OCI-LY3 (cell line): Measurements from ENCODE around the gene CD79A.

Source experiments
- H2AFZ ChIP-seq: fragments of 200-600, 300-600 bp; shearing (Covaris generic); 2 replicates; pipeline ENCODE4 v1.6.0; 2014; ENCODE audit warnings: antibody characterized with exemption, low read depth, low read length
- H3K27ac ChIP-seq: fragments of 200-600, 300-600 bp; sonication (generic); 2 replicates; pipeline ENCODE4 v1.5.1; 2014; ENCODE audit warnings: mild to moderate bottlenecking, low read length, moderate library complexity, mixed read lengths
- H3K27me3 ChIP-seq: fragments of 200-600, 300-600 bp; sonication (generic); 2 replicates; pipeline ENCODE4 v1.6.1; 2014; ENCODE audit warnings: low read depth, low read length, mixed read lengths
- H3K36me3 ChIP-seq: fragments of 200-600, 300-600 bp; sonication (generic); replicated peaks from 2 replicates; pipeline ENCODE3; 2014; ENCODE audit warnings: low read depth, low read length, mixed read lengths
- H3K4me1 ChIP-seq: fragments of 300-600, 200-600 bp; sonication (generic); 2 replicates; pipeline ENCODE4 v1.6.1; 2014; ENCODE audit warnings: low read length, mixed read lengths
- H3K4me2 ChIP-seq: fragments of 200-600, 300-600 bp; sonication (generic); 2 replicates; pipeline ENCODE4 v1.6.1; 2014; ENCODE audit warnings: low read length, mixed read lengths
- H3K4me3 ChIP-seq: fragments of 300-600, 200-600 bp; sonication (generic); 2 replicates; pipeline ENCODE4 v1.5.1; 2014; ENCODE audit warnings: antibody characterized with exemption, mild to moderate bottlenecking, low read length, moderate library complexity
- H3K79me2 ChIP-seq: fragments of 300-600, 200-600 bp; shearing (Covaris generic); 2 replicates; pipeline ENCODE4 v1.6.1; 2014; ENCODE audit warnings: mild to moderate bottlenecking, low read length, mixed read lengths
- H3K9ac ChIP-seq: fragments of 300-600, 200-600 bp; shearing (Covaris generic); 2 replicates; pipeline ENCODE4 v1.6.0; 2014; ENCODE audit warnings: mild to moderate bottlenecking, low read length, moderate library complexity
- H3K9me3 ChIP-seq: fragments of 200-600, 300-600 bp; shearing (Covaris generic); 2 replicates; pipeline ENCODE4 v1.6.1; 2014; ENCODE audit warnings: low read length, mixed read lengths; ENCODE audit not compliant: insufficient read depth
- H4K20me1 ChIP-seq: fragments of 200-600, 300-600 bp; sonication (generic); 2 replicates; pipeline ENCODE4 v1.6.1; 2016; ENCODE audit warnings: low read length, mixed read lengths; ENCODE audit not compliant: insufficient read depth
- CTCF ChIP-seq: fragments of 200-600, 300-600 bp; sonication (generic); IDR thresholded peaks from 2 replicates; pipeline ENCODE4 v1.5.1; 2014; ENCODE audit warnings: antibody characterized with exemption, low read length, low read depth
- EZH2phosphoT487 ChIP-seq: fragments of 200-600 bp; shearing (Covaris generic); IDR thresholded peaks from 2 replicates; pipeline ENCODE4 v1.6.1; 2018; ENCODE audit warnings: antibody characterized with exemption, mixed run types, low read depth

CD79A gene

GRCh38 chr19:41890936-41891335 lies 13.9 kb downstream of the CD79A start:
- TF ChIP-seq CTCF (no peak), EZH2phosphoT487 (no peak)
- peaks cover 17% of the 10 kb centered on the region for H4K20me1 ChIP-seq
- peaks cover 13% of the 10 kb centered on the region for H3K79me2 ChIP-seq

GRCh38 chr19:41892173-41892902 lies 15.3 kb downstream of the CD79A start:
- no peak overlapping the region for H3K4me3 ChIP-seq
- no peaks in the 10 kb centered on the region for H3K9me3 ChIP-seq
- no peaks in the 10 kb centered on the region for H3K27me3 ChIP-seq
- no peak overlapping the region for H3K27ac ChIP-seq
- no peak overlapping the region for H3K4me2 ChIP-seq
- no peaks in the 10 kb centered on the region for H3K79me2 ChIP-seq
- peaks cover 22% of the 10 kb centered on the region for H3K36me3 ChIP-seq
- no peak overlapping the region for H3K9ac ChIP-seq
- H2AFZ ChIP-seq = no peak overlapping the region
- peaks cover 30% of the 10 kb centered on the region for H3K4me1 ChIP-seq
- peaks cover 11% of the 10 kb centered on the region for H4K20me1 ChIP-seq
- no peak for TF ChIP-seq EZH2phosphoT487
- TF ChIP-seq CTCF = no peak

More at GRCh38 chr19:41890936-41891335, 13.9 kb downstream of the CD79A start:
- Histone ChIP-seq H3K27me3 (no peaks in the 10 kb centered on the region), H3K4me3 (no peak overlapping the region), H2AFZ (no peak overlapping the region), H3K9me3 (no peaks in the 10 kb centered on the region), H3K36me3 (peaks cover 22% of the 10 kb centered on the region), H3K4me1 (peaks cover 34% of the 10 kb centered on the region), H3K4me2 (no peak overlapping the region), H3K9ac (no peak overlapping the region), H3K27ac (no peak overlapping the region)

DNA sequence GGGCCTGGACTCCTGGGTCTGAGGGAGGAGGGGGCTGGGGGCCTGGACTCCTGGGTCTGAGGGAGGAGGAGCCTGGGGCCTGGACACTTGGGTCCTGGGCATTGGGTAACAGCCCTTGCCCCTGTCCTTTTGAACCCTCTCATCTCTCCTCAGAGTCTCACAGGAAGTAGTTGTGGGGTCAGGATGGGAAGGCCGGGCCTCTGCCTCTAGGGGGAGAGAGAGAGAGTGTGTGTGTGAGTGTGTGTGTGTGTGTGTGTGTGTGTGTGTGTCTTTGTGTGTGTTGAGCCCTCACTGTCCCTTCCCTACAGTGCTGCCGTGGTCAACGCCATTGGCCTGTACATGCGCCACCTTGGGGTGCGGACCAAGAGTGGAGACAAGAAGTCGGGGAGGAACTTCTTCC lies 16.8 kb downstream of the CD79A start:
- Histone ChIP-seq H3K4me2 (peak overlapping the region; percentile 51), H3K36me3 (peaks cover 33% of the 10 kb centered on the region), H4K20me1 (peaks cover 6% of the 10 kb centered on the region), H3K79me2 (no peaks in the 10 kb centered on the region), H3K27me3 (no peaks in the 10 kb centered on the region), H3K4me1 (peaks cover 25% of the 10 kb centered on the region), H3K9ac (no peak overlapping the region), H3K9me3 (no peaks in the 10 kb centered on the region), H2AFZ (no peak overlapping the region), H3K4me3 (no peak overlapping the region), H3K27ac (peak overlapping the region; percentile 53)
- no peak for TF ChIP-seq EZH2phosphoT487
- TF ChIP-seq CTCF = no peak; the same call in 1 of the 2 replicates

DNA sequence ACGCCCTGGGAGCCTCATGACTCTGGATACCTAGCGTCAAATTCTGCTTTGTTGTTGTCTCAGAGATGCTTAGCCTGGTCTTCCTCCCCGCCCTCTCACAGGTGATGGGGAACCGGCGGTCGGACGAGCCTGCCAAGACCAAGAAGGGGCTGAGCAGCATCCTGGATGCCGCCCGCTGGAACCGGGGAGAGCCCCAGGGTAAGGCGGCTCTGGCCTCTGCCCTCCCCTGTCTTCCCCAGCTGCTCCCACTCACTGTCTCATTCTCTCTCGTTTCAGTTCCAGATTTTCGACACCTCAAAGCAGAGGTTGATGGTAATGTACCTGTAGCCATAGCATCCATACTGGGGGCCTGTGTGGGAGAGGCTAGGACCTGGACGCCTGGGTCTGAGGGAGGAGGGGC lies 17.3 kb downstream of the CD79A start:
- peak overlapping the region; percentile 53 for H3K27ac ChIP-seq
- no peaks in the 10 kb centered on the region for H3K27me3 ChIP-seq
- peaks cover 29% of the 10 kb centered on the region for H3K36me3 ChIP-seq
- H3K9me3 ChIP-seq = no peaks in the 10 kb centered on the region
- H3K4me2 ChIP-seq = peak overlapping the region; percentile 51
- H3K4me1 ChIP-seq = peaks cover 25% of the 10 kb centered on the region
- H3K79me2 ChIP-seq = no peaks in the 10 kb centered on the region
- no peak overlapping the region for H2AFZ ChIP-seq
- H4K20me1 ChIP-seq = peaks cover 6% of the 10 kb centered on the region
- H3K4me3 ChIP-seq = no peak overlapping the region
- no peak overlapping the region for H3K9ac ChIP-seq
- TF ChIP-seq CTCF = no peak
- no peak for TF ChIP-seq EZH2phosphoT487
